Skeletal muscle cell (primary cell): ENCODE data around the gene PPARG.
"Not testable (repeated sequence)": the region's sequence is repeated elsewhere in the genome, so short reads cannot be mapped to it uniquely, and the experiment has no call there.

Experiments
- DNase-seq: peaks from one replicate; pipeline ENCODE4 v3.0.0-alpha.2; 2010; ENCODE audit warnings: low read depth
- H3K4me3 ChIP-seq: 2 replicates; pipeline ENCODE4 v1.5.1; 2011; ENCODE audit warnings: low read depth, mild to moderate bottlenecking, control low read depth, low read length, moderate library complexity

The PPARG gene

DNA sequence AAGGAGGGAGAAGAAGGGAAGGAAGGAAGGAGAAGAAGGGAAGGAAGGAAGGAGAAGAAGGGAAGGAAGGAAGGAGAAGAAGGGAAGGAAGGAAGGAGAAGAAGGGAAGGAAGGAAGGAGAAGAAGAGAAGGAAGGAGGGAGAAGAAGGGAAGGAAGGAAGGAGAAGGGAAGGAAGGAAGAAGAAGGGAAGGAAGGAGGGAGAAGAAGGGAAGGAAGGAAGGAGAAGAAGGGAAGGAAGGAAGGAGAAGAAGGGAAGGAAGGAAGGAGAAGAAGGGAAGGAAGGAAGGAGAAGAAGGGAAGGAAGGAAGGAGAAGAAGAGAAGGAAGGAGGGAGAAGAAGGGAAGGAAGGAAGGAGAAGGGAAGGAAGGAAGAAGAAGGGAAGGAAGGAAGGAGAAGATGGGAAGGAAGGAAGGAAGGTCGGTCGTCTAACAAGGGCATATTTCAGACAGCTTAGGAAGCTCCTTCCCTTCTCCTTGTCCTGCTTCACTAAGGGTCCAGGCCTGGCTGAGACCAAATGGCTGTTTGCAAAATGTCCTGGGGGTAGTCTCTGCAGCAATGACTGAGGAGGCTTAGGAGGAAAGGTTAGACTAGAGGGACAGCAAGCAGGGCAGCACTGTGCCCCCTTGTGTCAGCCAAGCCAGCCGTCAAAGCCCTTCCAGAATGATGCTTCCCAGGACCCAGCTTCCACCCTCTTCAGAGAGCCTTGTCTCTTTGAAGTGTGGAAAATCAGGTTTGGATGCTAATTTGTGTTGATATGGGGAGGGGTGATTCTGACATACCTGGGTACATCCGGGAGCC is 159.7 kb downstream of the PPARG start:
- not testable (repeated sequence) for H3K4me3 ChIP-seq, DNase-seq

GRCh38 chr3:12449889-12450682 is 161.2 kb downstream of the PPARG start:
- no peak for DNase-seq
- no peak overlapping the region for H3K4me3 ChIP-seq

DNA sequence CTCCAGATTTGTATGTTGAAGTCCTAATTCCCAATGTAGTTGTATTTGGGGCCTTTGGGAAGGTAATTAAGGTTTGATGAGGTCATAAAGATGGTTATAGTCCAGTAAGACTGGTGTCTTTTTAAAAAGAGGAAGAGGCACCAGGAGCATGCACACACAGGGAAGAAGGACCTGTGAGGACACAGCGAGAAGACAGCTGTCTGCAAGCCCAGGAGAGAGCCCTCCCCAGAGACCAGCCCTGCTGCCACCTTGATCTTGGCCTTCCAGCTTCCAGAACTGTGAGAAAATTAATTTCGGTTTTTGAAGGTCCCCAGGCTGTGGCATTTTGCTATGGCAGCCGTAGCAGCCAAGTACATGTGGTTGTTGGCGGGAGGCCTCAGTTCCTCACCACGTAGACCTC is 162.6 kb downstream of the PPARG start:
- no peak for DNase-seq

GRCh38 chr3:12451960-12452359 is 163.1 kb downstream of the PPARG start:
- DNase-seq = no peak
- no peak overlapping the region for H3K4me3 ChIP-seq

More for the DNA sequence above, 162.6 kb downstream of the PPARG start:
- no peak overlapping the region for H3K4me3 ChIP-seq

DNA sequence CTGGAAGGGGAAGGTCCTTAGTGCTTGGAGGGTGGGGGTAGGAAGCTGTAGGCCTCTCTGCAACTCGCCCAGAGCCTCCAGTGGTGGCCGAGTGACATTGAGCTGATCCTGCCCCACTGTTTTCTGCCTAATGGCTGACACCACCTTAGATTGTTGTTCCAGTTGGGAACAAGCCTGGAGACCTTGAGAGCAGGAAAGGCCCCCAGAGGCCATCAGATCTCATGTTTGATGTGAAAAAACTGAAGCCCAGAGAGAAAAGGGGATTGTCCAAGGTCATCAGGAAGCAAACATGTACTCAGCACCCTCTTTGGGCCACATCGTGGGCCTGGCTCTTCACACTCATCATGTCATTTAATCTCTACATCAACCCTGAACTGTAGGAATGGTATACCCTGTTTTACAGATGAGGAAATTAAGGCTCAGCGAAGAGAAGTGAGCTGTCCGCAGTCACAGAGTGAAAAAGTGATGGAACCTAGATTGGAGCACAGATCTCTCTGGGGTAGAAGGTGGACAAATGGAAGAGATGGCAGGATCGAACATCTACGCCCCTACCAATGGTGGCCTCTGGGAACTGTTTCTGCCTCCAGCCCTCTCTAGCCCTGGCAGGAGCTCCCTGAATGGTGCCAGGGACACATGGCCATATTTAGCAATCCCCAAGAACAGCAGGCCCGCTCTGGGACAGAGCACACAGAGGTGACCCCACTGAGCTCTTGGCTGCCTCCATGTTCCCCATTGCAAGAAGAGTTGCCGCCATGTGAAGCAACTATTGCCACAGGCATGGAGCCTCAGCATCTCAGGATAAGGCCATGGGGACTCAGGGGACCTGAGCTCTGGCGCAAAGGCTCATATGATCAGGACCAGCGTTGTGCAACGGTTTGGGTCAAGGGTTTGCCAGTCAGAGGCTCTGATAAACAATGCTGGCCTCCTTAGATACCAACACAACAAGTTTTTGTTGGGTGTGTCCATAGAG is 163.8 kb downstream of the PPARG start:
- no peak overlapping the region for H3K4me3 ChIP-seq
- no peak for DNase-seq

- no peak overlapping the region for H3K4me3 ChIP-seq
- no peak for DNase-seq
Measured at GRCh38 chr3:12454076-12454815, 165.4 kb downstream of the PPARG start.

- H3K4me3 ChIP-seq = no peak overlapping the region
- no peak for DNase-seq
Measured at GRCh38 chr3:12454816-12455121, 165.9 kb downstream of the PPARG start.

GRCh38 chr3:12455740-12456139 is 166.9 kb downstream of the PPARG start:
- no peak for DNase-seq
- no peak overlapping the region for H3K4me3 ChIP-seq

- H3K4me3 ChIP-seq = no peak overlapping the region
- DNase-seq = no peak
Measured at GRCh38 chr3:12456441-12456840, 167.6 kb downstream of the PPARG start.

DNA sequence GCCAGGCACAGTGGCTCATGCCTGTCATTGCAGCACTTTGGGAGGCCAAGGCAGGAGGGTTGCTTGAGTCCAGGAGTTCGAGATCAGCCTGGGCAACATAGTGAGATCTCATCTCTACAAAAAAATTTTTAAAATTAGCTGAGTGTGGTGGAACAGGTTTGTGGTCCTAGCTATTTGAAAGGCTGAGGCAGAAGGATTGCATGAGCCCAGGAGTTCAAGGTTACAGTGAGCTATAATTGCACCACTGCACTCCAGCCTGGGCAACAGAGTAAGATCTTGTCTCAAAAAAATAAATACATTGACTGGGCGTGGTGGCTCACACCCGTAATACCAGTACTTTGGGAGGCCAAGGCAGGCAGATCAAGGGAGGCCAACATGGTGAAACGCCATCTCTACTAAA is 168.5 kb downstream of the PPARG start:
- not testable (repeated sequence) for DNase-seq

DNA sequence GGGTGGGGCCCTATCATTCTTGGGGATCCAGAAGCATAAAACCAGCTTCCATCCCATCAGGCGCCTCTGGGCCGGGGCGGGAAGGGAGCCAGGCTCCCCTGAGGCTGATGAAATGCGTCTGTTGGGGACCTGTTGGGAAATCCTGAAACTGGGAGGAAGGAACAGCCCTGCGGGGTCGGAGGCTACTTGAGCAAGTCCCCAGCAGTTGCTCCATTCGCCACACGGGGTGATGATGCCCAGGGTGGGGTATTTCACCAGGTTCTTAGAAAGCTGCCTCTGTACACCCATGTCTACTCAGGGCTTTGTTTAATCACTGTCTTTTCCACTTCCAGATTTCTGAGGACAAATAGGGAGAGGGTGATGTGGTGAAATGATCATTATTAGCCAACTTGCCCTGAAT is 170.0 kb downstream of the PPARG start:
- DNase-seq = no peak
- no peak overlapping the region for H3K4me3 ChIP-seq

More for the DNA sequence above, 168.5 kb downstream of the PPARG start:
- H3K4me3 ChIP-seq = not testable (repeated sequence)

GRCh38 chr3:12460127-12460526 is 171.3 kb downstream of the PPARG start:
- H3K4me3 ChIP-seq = no peak overlapping the region
- no peak for DNase-seq

GRCh38 chr3:12461097-12461649 is 172.3 kb downstream of the PPARG start:
- DNase-seq = no peak
- no peak overlapping the region for H3K4me3 ChIP-seq

- DNase-seq = no peak
- no peak overlapping the region for H3K4me3 ChIP-seq
Measured at GRCh38 chr3:12462159-12462947, 173.5 kb downstream of the PPARG start.

GRCh38 chr3:12463686-12464085 is 174.8 kb downstream of the PPARG start:
- no peak overlapping the region for H3K4me3 ChIP-seq
- no peak for DNase-seq

DNA sequence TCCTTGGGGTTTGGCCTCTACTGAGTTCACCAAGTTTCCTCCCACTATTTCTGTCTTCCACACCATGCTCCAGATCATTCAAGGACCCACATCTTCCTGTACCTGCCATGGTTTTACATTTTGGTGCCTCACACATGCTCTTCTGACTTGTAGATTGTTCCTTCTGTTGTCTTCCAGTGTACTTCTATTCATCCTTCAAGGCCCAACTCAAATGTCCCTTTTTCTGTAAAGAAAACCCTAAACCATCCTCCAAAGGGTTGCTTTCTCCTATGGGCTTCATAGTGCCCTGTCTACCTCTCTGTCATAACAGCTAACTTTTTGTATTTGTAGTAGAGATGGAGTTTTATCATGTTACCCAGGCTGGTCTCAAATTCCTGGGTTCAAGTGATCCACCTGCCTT is 175.3 kb downstream of the PPARG start:
- DNase-seq = no peak

DNA sequence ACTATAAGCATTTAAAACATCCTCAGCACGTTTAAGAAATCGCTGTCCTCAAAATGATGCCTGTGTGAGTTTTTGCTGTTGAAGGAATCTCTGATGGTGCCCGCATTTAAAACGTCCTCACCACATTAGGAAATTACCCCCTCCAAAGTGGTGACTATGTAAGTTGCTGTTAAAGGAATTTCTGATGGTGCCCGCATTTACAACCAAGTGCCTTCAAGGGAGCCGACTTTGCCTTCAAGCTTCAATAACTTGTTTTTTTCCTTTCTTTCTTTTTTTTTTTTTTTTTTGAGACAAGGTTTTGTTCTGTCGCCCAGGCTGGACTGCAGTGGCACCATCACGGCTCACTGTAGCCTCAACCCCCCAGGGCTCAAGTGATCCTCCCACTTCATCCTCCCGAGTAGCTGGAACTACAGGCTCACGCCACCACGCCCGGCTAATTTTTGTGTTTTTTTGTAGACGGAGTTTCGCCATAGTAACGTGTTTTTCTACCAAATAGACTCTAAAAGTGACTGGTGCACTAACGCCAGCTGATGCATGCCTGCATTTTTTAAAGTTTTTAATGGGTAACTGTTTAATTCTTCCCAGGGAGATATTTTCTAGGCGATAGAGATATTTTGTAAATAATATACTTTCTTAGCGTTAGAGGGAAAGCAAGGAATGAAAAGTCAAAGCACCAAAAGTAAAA is 176.4 kb downstream of the PPARG start:
- no peak for DNase-seq

More for the DNA sequence above, 175.3 kb downstream of the PPARG start:
- no peak overlapping the region for H3K4me3 ChIP-seq

GRCh38 chr3:12465836-12466225 is 177.0 kb downstream of the PPARG start:
- no peak overlapping the region for H3K4me3 ChIP-seq
- no peak for DNase-seq

More for the DNA sequence above, 176.4 kb downstream of the PPARG start:
- no peak overlapping the region for H3K4me3 ChIP-seq
